Activated naive CD8-positive, alpha-beta T cell treated with anti-CD3 and anti-CD28 coated beads, Interleukin-2, amount 50 U/mL, for 16 hours (primary cell): ENCODE data around the gene LRRC56.

Experiments used
- DNase-seq: peaks from one replicate; pipeline ENCODE4 v3.0.0-alpha.2; 2020; ENCODE audit warnings: low read depth, low spot score

LRRC56 gene

DNA sequence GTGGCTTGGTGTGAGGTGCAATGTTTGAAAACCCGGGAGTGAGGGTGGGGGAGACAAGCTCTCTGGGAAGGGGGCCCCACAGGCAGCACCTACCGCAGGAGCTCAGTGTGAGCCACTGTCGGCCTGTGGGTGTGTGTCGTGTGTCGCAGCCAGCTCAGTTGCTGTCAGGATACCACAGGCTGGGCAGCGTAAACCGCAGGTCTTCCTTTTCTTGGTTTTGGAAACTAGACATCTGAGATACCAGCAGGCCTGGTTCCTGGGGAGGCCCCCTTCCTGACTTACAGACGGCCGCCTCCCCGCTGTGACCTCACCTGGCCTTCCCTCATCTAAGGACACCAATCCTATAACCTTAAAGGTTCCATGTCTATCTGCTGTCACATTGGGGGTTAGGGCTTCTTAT, 59.0 kb downstream of the LRRC56 start:
- DNase-seq = no peak

DNA sequence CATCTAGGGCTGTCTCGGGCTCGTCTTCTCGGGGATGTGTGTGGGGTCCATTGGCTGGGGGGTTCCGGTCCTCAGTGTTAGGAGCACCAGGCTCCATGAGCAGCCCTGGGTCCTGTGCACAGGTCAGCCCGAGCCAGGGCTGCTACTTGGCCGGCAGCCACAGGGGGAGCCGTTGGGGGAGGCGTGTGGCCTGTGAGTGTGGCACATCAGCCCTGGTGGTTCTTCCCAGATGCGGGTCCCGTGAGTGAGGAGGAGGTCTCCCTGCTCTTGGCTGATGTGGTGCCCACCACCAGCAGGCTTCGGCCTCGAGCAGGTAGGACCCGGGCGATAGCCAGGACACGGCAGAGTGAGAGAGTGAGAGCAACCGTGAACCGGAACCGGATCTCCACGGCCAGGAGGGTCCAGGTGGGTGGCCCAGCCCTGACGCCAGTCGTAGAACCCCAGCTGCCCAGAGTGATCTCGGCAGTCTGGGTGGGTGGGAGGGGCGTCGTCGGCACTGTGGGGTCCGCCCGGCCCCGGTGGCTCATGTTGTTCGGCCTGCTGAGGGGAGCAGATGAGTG, 59.9 kb downstream of the LRRC56 start:
- no peak for DNase-seq

DNA sequence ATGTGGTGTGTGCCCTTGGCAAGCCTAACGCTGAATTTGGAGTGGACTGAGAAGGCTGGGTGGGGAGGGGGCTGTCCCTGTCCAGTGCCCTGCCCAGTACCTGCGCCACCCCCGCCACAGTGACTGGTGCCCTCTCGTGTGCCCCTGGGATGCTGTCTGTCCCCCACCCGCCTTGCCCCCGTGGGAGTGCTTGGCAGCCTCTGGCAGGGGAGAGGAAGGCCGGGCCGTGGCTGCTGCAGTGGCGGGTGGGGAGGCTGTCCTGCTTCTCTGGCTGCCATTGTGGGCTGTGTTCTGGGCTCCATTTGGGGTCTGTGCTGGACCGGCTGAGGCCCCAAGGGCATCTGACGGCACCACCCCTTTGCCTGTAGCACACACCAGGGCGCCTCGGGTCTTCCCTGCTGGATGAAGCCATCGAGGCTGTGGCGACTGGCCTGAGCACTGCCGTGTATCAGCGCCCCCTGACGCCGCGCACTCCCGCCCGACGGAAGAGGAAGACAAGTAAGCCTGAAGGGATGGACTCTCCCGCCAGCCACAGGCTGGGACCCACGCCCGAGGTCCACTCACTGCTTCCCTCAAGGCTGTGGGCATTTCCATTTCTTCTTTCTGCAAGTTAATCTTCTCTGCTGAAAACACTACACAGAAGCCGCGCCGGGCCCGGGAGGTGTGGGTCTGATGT, 60.8 kb downstream of the LRRC56 start:
- no peak for DNase-seq

DNA sequence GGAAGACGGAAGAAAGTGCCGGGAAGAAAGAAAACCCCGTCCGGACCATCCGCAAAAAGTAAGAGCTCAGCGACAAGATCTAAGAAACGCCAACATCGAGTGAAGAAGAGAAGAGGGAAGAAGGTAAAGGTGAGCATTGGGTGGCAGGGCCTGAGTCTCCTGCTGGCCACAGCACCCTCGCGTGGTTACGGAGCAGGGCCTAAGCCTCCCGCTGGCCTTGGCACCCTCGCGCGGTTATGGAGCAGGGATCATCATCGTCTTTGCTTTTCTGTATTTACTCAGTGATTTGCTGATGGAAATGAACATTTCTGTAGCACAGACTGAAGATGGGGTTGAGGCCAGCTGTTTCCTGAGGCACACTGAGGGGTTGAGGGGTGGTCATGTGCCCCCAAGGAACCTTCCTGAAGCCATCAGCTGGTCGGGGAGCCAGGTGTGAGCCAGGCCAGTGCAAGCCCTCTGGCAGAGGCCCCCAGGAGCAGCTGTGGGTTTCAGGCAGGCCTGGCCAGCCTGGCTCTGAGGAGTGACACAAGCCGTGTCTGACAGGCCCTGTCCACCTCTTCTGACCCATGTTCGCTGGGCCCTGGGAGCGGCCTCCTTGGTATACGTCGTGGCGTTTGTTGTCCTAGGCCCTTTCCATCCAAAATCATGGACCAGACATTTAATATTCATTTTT, 64.4 kb downstream of the LRRC56 start:
- DNase-seq = no peak

DNA sequence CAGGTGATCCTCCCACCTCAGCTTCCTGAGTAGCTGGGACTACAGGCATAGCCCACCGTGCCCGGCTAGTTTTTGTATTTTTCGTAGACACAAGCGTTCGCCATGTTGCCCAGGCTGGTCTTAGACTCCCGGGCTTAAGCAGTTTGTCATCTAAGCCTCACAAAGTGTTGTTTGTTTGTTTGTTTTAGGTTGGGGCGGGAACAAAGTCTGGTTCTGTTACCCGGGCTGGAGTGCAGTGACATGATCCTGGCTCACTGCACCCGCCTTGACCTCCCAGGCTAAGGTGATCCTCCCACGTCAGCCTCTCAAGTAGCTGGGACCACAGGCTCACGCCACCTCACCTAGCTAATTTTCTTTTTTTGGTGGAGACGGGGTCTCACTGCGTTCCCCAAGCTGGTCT, 65.8 kb downstream of the LRRC56 start:
- DNase-seq = no peak
